Measurements from ENCODE around the gene HBD.
"Not testable (repeated sequence)": the region's sequence is repeated elsewhere in the genome, so short reads cannot be mapped to it uniquely, and the experiment has no call there.

GRCh38 chr11:5254023-5254422 lies 19.7 kb upstream of the HBD start:
- TF ChIP-seq CTCF, POLR2A (IDR thresholded peaks at IDR 0.05): not testable (repeated sequence)

All from breast epithelium (tissue), 3 donors.